Hepatocyte (in vitro differentiated cells): Measurements from ENCODE around the gene PIM1. TPM values are rescaled to one million over a fixed set of nuclear protein-coding genes. Genes with fewer than 3 reads are reported as not detected.

Source experiments
- DNase-seq: peaks from one replicate; pipeline ENCODE4 v3.0.0-alpha.2; 2016; ENCODE audit warnings: low spot score
- H2AFZ ChIP-seq: fragments of 200-600 bp; sonication (generic); 2 replicates; pipeline ENCODE4 v1.6.0; 2016; ENCODE audit warnings: antibody characterized with exemption, mild to moderate bottlenecking
- H3K27ac ChIP-seq: fragments of 200-600 bp; sonication (generic); 2 replicates; pipeline ENCODE4 v1.5.1; 2016; ENCODE audit warnings: mild to moderate bottlenecking
- H3K27me3 ChIP-seq: fragments of 200-600 bp; sonication (generic); 2 replicates; pipeline ENCODE4 v1.6.1; 2016
- H3K36me3 ChIP-seq: fragments of 200-600 bp; sonication (generic); replicated peaks from 2 replicates; pipeline ENCODE4 v1.5.1; 2016; ENCODE audit warnings: low read depth; ENCODE audit not compliant: insufficient read depth
- H3K4me1 ChIP-seq: fragments of 200-600 bp; sonication (generic); 2 replicates; pipeline ENCODE4 v1.5.1; 2016; ENCODE audit warnings: mild to moderate bottlenecking, moderate library complexity; ENCODE audit not compliant: insufficient read depth
- H3K4me2 ChIP-seq: fragments of 200-600 bp; sonication (generic); 2 replicates; pipeline ENCODE4 v1.6.0; 2016
- H3K4me3 ChIP-seq: fragments of 200-600 bp; sonication (generic); 2 replicates; pipeline ENCODE4 v1.5.1; 2016; ENCODE audit warnings: mild to moderate bottlenecking
- H3K79me2 ChIP-seq: fragments of 200-600 bp; sonication (generic); 2 replicates; pipeline ENCODE4 v1.6.0; 2017; ENCODE audit warnings: mild to moderate bottlenecking
- H3K9me2 ChIP-seq: fragments of 200-600 bp; sonication (generic); replicated peaks from 2 replicates; pipeline ENCODE4 v1.6.0; 2017; ENCODE audit warnings: mild to moderate bottlenecking; ENCODE audit not compliant: insufficient read depth
- H3K9me3 ChIP-seq: fragments of 200-600 bp; sonication (generic); 2 replicates; pipeline ENCODE4 v1.5.1; 2016; ENCODE audit warnings: low read depth, mild to moderate bottlenecking
- H4K20me1 ChIP-seq: fragments of 200-600 bp; sonication (generic); 2 replicates; pipeline ENCODE4 v1.6.0; 2016; ENCODE audit warnings: mild to moderate bottlenecking; ENCODE audit not compliant: insufficient read depth, poor library complexity, severe bottlenecking
- EZH2 ChIP-seq: fragments of 200-600 bp; sonication (generic); IDR thresholded peaks from 2 replicates; pipeline ENCODE4 v1.6.1; 2016; ENCODE audit warnings: antibody characterized with exemption, mild to moderate bottlenecking, borderline replicate concordance
- EZH2phosphoT487 ChIP-seq: fragments of 200-600 bp; sonication (generic); IDR thresholded peaks from one replicate; pipeline ENCODE4 v1.6.1; 2018; ENCODE audit warnings: antibody characterized with exemption, mild to moderate bottlenecking, low read depth, moderate library complexity; ENCODE audit not compliant: unreplicated experiment, severe bottlenecking
- WGBS: methylation state at CpG from one replicate; pipeline ENCODE4 v1.1.6; 2016; ENCODE audit warnings: low lambda C conversion rate; ENCODE audit errors: missing lambda C conversion rate; 5-methylcytosine and 5-hydroxymethylcytosine counted together
- polyA plus RNA-seq: library from polyadenylated mRNA; unstranded; fragments of >200 nt; fragmentation: Nextera tagmentation; extraction: Ambion mirVana; gene quantifications from 2 replicates; pipeline ENCODE4 v1.2.1, GENCODE V29; 2016
- total RNA-seq: library from RNA; depleted of rRNA; stranded (reverse); fragments of >200 nt; gene quantifications from 2 replicates; pipeline ENCODE4 v1.2.3, GENCODE V29; 2014
- TF ChIP-seq, protein P1 (sequence below): fragments of 200-600 bp; sonication (generic); IDR thresholded peaks from 2 replicates; pipeline ENCODE4 v1.5.1; 2016; ENCODE audit warnings: antibody characterized with exemption, mild to moderate bottlenecking; ENCODE audit not compliant: poor library complexity

PIM1 gene
- total and polyA plus RNA-seq, 2 experiments from 2014 or later, result 71.3 to 99.1 TPM

DNA sequence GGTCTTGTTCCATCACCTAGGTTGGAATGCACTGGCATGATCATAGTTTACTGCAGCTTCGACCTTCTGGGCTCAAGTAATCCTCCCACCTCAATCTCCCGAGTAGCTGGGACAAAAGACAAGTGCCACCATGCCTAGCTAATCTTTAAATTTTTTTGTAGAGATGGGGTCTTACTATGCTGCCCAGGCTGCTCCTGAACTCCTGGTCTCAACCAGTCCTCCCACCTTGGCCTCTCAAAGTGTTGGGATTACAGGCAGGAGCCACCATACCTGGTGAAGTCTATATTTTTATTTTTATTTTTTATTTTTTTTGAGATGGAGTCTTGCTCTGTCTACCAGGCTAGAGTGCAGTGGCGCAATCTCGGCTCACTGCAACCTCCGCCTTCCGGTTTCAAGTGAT lies 11.4 kb upstream of the PIM1 start:
- H3K36me3 ChIP-seq, result no peaks in the 10 kb centered on the region
- no peaks in the 10 kb centered on the region for H3K9me3 ChIP-seq
- TF ChIP-seq EZH2 (no peak), EZH2phosphoT487 (no peak)
- TF ChIP-seq, protein P1, sequence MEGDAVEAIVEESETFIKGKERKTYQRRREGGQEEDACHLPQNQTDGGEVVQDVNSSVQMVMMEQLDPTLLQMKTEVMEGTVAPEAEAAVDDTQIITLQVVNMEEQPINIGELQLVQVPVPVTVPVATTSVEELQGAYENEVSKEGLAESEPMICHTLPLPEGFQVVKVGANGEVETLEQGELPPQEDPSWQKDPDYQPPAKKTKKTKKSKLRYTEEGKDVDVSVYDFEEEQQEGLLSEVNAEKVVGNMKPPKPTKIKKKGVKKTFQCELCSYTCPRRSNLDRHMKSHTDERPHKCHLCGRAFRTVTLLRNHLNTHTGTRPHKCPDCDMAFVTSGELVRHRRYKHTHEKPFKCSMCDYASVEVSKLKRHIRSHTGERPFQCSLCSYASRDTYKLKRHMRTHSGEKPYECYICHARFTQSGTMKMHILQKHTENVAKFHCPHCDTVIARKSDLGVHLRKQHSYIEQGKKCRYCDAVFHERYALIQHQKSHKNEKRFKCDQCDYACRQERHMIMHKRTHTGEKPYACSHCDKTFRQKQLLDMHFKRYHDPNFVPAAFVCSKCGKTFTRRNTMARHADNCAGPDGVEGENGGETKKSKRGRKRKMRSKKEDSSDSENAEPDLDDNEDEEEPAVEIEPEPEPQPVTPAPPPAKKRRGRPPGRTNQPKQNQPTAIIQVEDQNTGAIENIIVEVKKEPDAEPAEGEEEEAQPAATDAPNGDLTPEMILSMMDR, result no peak
- H3K4me1 ChIP-seq, result peaks cover 19% of the 10 kb centered on the region
- H3K27me3 ChIP-seq, result no peaks in the 10 kb centered on the region
- H3K27ac ChIP-seq, result no peak overlapping the region
- no peak overlapping the region for H3K4me2 ChIP-seq
- no peak for DNase-seq
- H3K4me3 ChIP-seq, result no peak overlapping the region
- H3K79me2 ChIP-seq, result no peaks in the 10 kb centered on the region
- no peaks in the 10 kb centered on the region for H3K9me2 ChIP-seq
- 93% methylated on average over 6 of the region's 6 CpGs for WGBS
- no peaks in the 10 kb centered on the region for H4K20me1 ChIP-seq
- H2AFZ ChIP-seq, result no peak overlapping the region

DNA sequence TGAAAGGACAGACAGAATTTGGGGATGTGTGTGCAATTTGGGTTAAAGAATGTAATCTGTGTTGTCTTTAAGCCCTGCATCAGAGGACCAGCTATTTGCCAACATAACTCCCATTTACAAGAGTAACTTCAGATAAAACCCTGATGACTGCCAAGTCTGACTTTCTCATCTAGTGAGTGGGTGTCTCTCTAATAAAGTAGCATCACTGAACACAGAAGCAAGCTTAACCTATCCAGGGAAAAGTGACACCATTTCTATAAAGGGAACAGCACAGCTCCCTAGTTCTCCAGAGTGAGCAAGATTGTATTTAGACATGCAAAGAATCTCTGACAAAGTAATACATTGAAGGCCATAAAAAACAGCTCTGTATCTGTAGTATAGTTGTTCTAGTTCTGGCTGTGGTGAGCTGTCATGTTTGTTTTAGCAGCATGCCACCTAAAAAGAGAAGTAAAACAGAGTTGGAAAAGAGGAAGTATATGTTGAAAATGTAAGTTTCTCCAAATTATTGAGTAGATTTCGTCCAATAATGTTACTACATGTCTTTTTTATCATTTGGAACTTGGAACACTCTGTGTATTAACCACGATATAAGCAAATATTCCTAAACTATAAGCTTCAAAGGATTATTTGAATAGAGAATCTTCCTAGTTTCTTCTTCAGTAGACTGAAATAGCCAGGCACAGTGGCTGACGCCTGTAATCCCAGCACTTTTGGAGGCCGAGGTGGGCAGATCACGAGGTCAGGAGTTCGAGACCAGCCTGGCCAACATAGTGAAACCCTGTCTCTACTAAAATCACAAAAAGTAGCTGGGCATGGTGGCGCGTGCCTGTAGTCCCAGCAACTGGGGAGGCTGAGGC lies 8.8 kb upstream of the PIM1 start:
- peak; percentile 32 for DNase-seq
- H3K79me2 ChIP-seq, result no peaks in the 10 kb centered on the region

DNA sequence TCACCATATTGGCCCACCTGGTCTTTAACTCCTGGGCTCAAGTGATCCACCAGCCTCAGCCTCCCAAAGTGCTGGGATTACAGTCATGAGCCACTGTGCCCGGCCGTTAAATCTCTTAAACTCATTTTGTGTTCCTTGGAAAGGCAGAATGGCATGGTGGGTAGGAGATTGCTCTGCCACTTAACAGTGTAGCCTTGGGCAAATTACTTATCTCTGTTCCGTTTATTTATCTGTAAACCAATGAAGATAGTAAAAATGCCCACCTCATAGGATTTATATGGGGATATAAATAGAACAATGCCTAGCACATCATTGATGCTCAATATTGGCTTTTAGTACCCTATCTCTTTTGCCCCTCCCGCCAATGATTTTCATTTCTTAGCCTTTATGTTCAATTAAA lies 7.2 kb upstream of the PIM1 start:
- no peak for DNase-seq
- WGBS, result 72% methylated on average over 4 of the region's 4 CpGs
- H3K9me2 ChIP-seq, result no peaks in the 10 kb centered on the region

More for the DNA sequence above, 8.8 kb upstream of the PIM1 start:
- Histone ChIP-seq H3K27me3 (no peaks in the 10 kb centered on the region), H3K9me3 (no peaks in the 10 kb centered on the region), H3K4me3 (no peak overlapping the region), H3K4me2 (peak overlapping the region; percentile 8), H2AFZ (no peak overlapping the region), H3K9me2 (no peaks in the 10 kb centered on the region), H3K4me1 (peaks cover 12% of the 10 kb centered on the region), H3K27ac (peak overlapping the region; percentile 78), H3K36me3 (no peaks in the 10 kb centered on the region), H4K20me1 (no peaks in the 10 kb centered on the region)
- TF ChIP-seq EZH2phosphoT487 (no peak), EZH2 (no peak)
- TF ChIP-seq, protein P1, result no peak
- WGBS, result 84% methylated on average over 8 of the region's 8 CpGs

More for the DNA sequence above, 7.2 kb upstream of the PIM1 start:
- Histone ChIP-seq H3K27ac (no peak overlapping the region), H2AFZ (no peak overlapping the region), H4K20me1 (no peaks in the 10 kb centered on the region), H3K9me3 (no peaks in the 10 kb centered on the region), H3K4me3 (no peak overlapping the region), H3K27me3 (no peaks in the 10 kb centered on the region), H3K36me3 (no peaks in the 10 kb centered on the region), H3K79me2 (no peaks in the 10 kb centered on the region), H3K4me1 (peaks cover 12% of the 10 kb centered on the region), H3K4me2 (no peak overlapping the region)
- TF ChIP-seq, protein P1, result no peak
